HCT116 (cell line): ENCODE data around the gene TIMP4.

Experiments used
- CTCF ChIP-seq, 3 experiments: fragments of 200-600 bp in 1 of 3; sonication (generic) in 1 of 3; IDR thresholded peaks in 2 of 3; conservative IDR thresholded peaks in 1 of 3; 2 replicates each; pipeline ENCODE4 v1.5.1; 2012 to 2017; ENCODE audit warnings: low read depth in 2 of 3, low read length in 2 of 3, antibody characterized with exemption in 1 of 3, borderline replicate concordance in 1 of 3, control low read depth in 1 of 3, mild to moderate bottlenecking in 1 of 3, mixed read lengths in 1 of 3, mixed run types in 1 of 3, moderate library complexity in 1 of 3; ENCODE audit not compliant: insufficient read depth in 1 of 3
- ELF1 ChIP-seq: IDR thresholded peaks from 2 replicates; pipeline ENCODE4 v1.6.1; 2012; ENCODE audit warnings: low read depth, borderline replicate concordance

- TF ChIP-seq CTCF (IDR thresholded peaks at IDR 0.05 in 2 of 3, conservative IDR thresholded peaks at IDR 0.05 in 1 of 3; ENCODE audit: borderline replicate concordance in 1 of 3, insufficient read depth in 1 of 3, low read depth in 2 of 3, low read length in 2 of 3) (no peak), ELF1 (no peak)
These were observed 7.2 kb upstream of the TIMP4 start for GRCh38 chr3:12165909-12166308.
